Left ventricle myocardium inferior (tissue), 1 donor: ENCODE results near the gene NMNAT2. TPM values are rescaled to one million over a fixed set of nuclear protein-coding genes. Genes with fewer than 3 reads are reported as not detected.
"Not testable (repeated sequence)": the region's sequence is repeated elsewhere in the genome, so short reads cannot be mapped to it uniquely, and the experiment has no call there.

Experiments used
- DNase-seq: peaks from one replicate; pipeline ENCODE4 v3.0.0-alpha.2; 2020
- H3K27ac ChIP-seq: fragments of 200-600 bp; replicated peaks from 2 replicates; pipeline ENCODE4 v1.8.0; 2021
- H3K27me3 ChIP-seq: fragments of 200-600 bp; 2 replicates; pipeline ENCODE4 v1.8.0; 2021; ENCODE audit warnings: low read depth
- H3K36me3 ChIP-seq: fragments of 200-600 bp; 2 replicates; pipeline ENCODE4 v1.8.0; 2021
- H3K4me1 ChIP-seq: fragments of 200-600 bp; 2 replicates; pipeline ENCODE4 v1.8.0; 2021
- H3K4me3 ChIP-seq: fragments of 200-600 bp; 2 replicates; pipeline ENCODE4 v1.8.0; 2021; ENCODE audit warnings: mild to moderate bottlenecking, moderate library complexity
- H3K9me3 ChIP-seq: fragments of 200-600 bp; replicated peaks from 2 replicates; pipeline ENCODE4 v1.8.0; 2021
- CTCF ChIP-seq: fragments of 200-600 bp; IDR thresholded peaks from 2 replicates; pipeline ENCODE4 v1.8.0; 2021; ENCODE audit warnings: antibody characterized with exemption, mild to moderate bottlenecking, borderline replicate concordance
- intact Hi-C: fragments of 100-400 bp; cut with micrococcal nuclease; formaldehyde crosslinking; loops from one replicate; pipeline ENCODE4 v1.11.0; 2022
- total RNA-seq: library from RNA; stranded (reverse); fragmentation: NEBNext Ultra II Directional; extraction: Animal tissue kit (Norgen Biotek cat#: 25700); gene quantifications from one replicate; pipeline ENCODE4 v1.2.1, GENCODE V29; 2021
- donor health status: DM: no; HTN: yes; CAD: no; lungs with severe emphysema.

Gene NMNAT2
- total RNA-seq, 1 donor from 2014 or later: 3.4 TPM

GRCh38 chr1:183277821-183278738 lies 140.1 kb downstream of the NMNAT2 start:
- peak overlapping the region; percentile 95 for H3K27ac ChIP-seq
- H3K36me3 ChIP-seq: no peaks in the 10 kb centered on the region
- TF ChIP-seq CTCF: no peak
- H3K4me1 ChIP-seq: peaks cover 45% of the 10 kb centered on the region
- no peaks in the 10 kb centered on the region for H3K9me3 ChIP-seq
- DNase-seq: no peak
- no peaks in the 10 kb centered on the region for H3K27me3 ChIP-seq
- intact Hi-C loops: no loop called here
- no peak overlapping the region for H3K4me3 ChIP-seq

- Histone ChIP-seq H3K4me3 (no peak overlapping the region), H3K9me3 (no peaks in the 10 kb centered on the region), H3K36me3 (no peaks in the 10 kb centered on the region), H3K27ac (no peak overlapping the region), H3K27me3 (no peaks in the 10 kb centered on the region), H3K4me1 (peaks cover 37% of the 10 kb centered on the region)
- no peak for DNase-seq
- no peak for TF ChIP-seq CTCF
- intact Hi-C loops: no loop called here
Measured at GRCh38 chr1:183276386-183277080, 141.6 kb downstream of the NMNAT2 start.

GRCh38 chr1:183275322-183275721 lies 142.9 kb downstream of the NMNAT2 start:
- H3K36me3 ChIP-seq: no peaks in the 10 kb centered on the region
- DNase-seq: no peak
- no peaks in the 10 kb centered on the region for H3K9me3 ChIP-seq
- intact Hi-C loops: no loop called here
- no peak overlapping the region for H3K4me3 ChIP-seq
- peaks cover 40% of the 10 kb centered on the region for H3K4me1 ChIP-seq
- no peak overlapping the region for H3K27ac ChIP-seq
- H3K27me3 ChIP-seq: no peaks in the 10 kb centered on the region
- TF ChIP-seq CTCF: no peak

GRCh38 chr1:183274836-183275235 lies 143.3 kb downstream of the NMNAT2 start:
- Histone ChIP-seq H3K9me3 (no peaks in the 10 kb centered on the region), H3K27me3 (no peaks in the 10 kb centered on the region), H3K27ac (no peak overlapping the region), H3K36me3 (no peaks in the 10 kb centered on the region), H3K4me3 (no peak overlapping the region), H3K4me1 (peaks cover 44% of the 10 kb centered on the region)
- intact Hi-C loops: no loop called here
- DNase-seq: no peak
- TF ChIP-seq CTCF: no peak

GRCh38 chr1:183273984-183274383 lies 144.2 kb downstream of the NMNAT2 start:
- intact Hi-C loops: not testable (repeated sequence)

GRCh38 chr1:183273300-183273699 lies 144.9 kb downstream of the NMNAT2 start:
- intact Hi-C loops: no loop called here
- Histone ChIP-seq H3K4me1 (peaks cover 30% of the 10 kb centered on the region), H3K27me3 (no peaks in the 10 kb centered on the region), H3K9me3 (no peaks in the 10 kb centered on the region), H3K4me3 (no peak overlapping the region), H3K27ac (peak overlapping the region; percentile 50), H3K36me3 (no peaks in the 10 kb centered on the region)
- DNase-seq: no peak
- no peak for TF ChIP-seq CTCF

More at GRCh38 chr1:183273984-183274383, 144.2 kb downstream of the NMNAT2 start:
- H3K4me1 ChIP-seq: peaks cover 36% of the 10 kb centered on the region
- H3K9me3 ChIP-seq, H3K27ac ChIP-seq, DNase-seq, H3K4me3 ChIP-seq, H3K36me3 ChIP-seq, H3K27me3 ChIP-seq: not testable (repeated sequence)
